ENCODE data around the gene RASSF1.

Gene RASSF1

DNA sequence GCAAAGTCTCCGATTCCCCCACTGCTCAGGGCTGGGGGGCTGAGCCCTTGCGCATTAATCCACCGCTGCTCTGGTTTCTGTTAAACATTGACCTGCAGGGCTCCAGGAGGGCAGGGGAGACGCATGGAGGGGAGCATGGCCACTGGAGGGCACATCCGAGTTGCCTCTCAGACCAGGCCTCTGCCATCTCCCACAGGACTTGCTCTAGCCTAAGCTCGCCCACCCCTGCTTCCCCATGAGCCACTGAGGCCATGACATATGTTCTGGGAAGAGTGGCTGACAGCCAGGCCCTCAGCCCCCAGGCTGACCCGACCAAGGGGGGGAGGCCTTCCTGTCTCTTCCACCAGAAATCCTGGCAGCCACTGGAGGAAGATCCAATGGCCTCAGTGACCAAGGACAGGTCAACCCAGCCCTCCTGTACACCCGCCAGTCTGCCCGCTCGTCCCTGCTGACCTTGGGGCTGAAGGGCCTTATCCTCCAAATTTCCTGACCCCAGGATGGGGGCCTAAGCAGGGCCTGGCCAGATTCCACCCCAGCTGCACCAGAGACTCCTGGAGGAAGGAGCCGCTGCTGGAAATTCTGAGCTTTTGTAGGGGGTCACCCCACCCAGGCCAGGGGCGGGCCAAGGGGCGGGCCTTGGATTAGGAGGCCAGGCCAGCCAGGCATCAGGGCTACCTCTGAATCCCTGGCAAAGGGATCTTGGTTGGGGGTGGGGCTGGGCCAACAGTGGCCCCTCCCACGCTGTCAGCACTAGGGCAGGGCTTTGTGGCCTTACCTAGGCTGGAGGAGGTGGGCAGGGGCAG lies 37.4 kb downstream of the RASSF1 start, which contains the start of gene HYAL1:
HYAL1 (minus strand) TSS at position 562 of the 803 bp plus-strand sequence. CDS start 618 bp downstream, outside the sequence.
- Histone ChIP-seq H3K27me3 (ENCODE audit: control insufficient read depth in 1 of 2, insufficient read depth in 2 of 2, low read length in 2 of 2) (no peaks in the 10 kb centered on the region), H3K9ac (ENCODE audit: low read length) (no peak within 1 kb of the TSS), H3K4me3 (ENCODE audit: low read depth in 1 of 2, low read length in 2 of 2) (no peak within 1 kb of the TSS), H3K4me1 (ENCODE audit: insufficient read depth, low read length) (peaks cover 25% of the 10 kb centered on the region), H3K9me3 (ENCODE audit: low read length) (no peaks in the 10 kb centered on the region), H3K27ac (ENCODE audit: low read depth, low read length) (peak within 1 kb of the TSS; percentile 24), H3K36me3 (ENCODE audit: insufficient read depth, low read length) (no peaks in the 10 kb centered on the region)

DNA sequence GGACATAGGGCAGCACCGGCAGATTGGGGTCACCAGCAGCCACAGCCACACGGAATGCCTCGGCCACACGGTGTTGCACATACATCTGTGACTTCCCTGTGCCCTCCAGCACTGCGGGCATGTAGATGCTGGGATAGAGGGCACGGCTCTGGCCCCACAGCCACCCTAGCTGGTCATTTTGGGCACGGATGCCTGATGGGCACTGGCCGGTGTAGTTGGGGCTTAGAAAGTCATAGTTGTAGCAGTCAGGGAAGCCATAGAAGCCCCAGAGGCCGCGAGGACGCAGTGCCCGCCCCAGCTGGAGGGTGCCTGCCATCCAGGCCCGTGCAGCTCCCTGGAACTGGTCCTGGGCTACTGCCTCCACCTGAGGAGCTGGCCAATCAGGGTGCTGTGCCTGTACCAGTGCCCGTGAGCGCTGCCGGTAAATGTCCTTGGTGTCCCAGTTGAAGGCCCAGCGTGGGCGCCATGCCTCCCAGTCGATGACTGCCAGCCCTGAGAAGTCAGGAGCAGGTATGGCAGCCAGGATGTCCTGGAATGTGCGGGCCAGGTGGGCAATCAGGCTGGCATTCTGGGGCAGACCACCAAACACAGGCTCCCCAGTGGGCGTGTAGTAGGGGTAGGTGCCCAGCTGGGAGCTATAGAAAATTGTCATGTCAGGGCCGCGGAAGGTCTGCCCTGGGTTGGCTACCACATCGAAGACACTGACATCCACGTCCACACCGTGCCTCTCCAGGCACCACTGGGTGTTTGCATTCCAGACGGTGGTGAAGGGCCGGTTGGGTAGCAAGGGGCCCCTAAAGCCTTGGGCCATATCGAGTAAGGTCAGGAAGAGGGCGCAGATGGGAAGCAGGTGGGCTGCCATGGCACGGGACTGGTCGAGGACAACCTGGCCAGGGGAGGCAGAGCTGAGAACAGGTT lies 38.3 kb downstream of the RASSF1 start:
- Histone ChIP-seq H3K27me3 (ENCODE audit: control insufficient read depth in 1 of 2, insufficient read depth in 2 of 2, low read length in 2 of 2) (no peaks in the 10 kb centered on the region), H3K4me1 (ENCODE audit: insufficient read depth, low read length) (peaks cover 28% of the 10 kb centered on the region), H3K27ac (ENCODE audit: low read depth, low read length) (no peak overlapping the region), H3K9me3 (ENCODE audit: low read length) (no peaks in the 10 kb centered on the region), H3K36me3 (ENCODE audit: insufficient read depth, low read length) (no peaks in the 10 kb centered on the region), H3K9ac (ENCODE audit: low read length) (no peak overlapping the region), H3K4me3 (ENCODE audit: low read depth in 1 of 2, low read length in 2 of 2) (no peak overlapping the region)

DNA sequence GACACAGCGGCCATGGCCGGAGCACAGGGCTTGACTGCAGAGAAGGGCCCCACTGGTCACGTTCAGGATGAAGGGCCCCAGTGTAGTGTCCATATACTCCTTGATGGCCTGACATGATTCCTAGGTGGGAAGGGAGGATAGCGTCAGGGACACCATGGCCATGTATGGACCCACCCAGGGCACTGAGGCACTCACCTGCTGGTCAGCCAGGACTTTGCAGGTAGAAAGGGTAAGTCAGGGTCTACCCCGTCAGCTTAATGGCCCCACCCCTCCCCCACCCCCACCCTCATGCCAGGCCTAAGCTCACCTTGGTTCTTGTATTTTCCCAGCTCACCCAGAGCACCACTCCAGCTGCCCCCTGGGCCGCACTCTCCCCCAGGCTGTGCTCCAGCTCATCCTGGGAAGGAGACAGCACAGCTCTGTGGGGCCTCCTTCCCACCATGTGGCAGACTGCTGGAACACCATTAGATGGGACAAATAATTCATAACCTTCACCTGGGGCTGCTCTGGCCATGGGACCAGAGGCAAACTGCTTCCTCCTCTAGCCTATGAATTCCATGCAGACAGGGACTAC lies 39.9 kb downstream of the RASSF1 start:
- Histone ChIP-seq H3K27ac (ENCODE audit: low read depth, low read length) (peak overlapping the region; percentile 89), H3K9ac (ENCODE audit: low read length) (no peak overlapping the region), H3K36me3 (ENCODE audit: insufficient read depth, low read length) (no peaks in the 10 kb centered on the region), H3K4me3 (ENCODE audit: low read depth in 1 of 2, low read length in 2 of 2) (peak overlapping the region; percentile 23 to 54), H3K9me3 (ENCODE audit: low read length) (no peaks in the 10 kb centered on the region), H3K4me1 (ENCODE audit: insufficient read depth, low read length) (peaks cover 28% of the 10 kb centered on the region), H3K27me3 (ENCODE audit: control insufficient read depth in 1 of 2, insufficient read depth in 2 of 2, low read length in 2 of 2) (no peaks in the 10 kb centered on the region)

- peaks cover 28% of the 10 kb centered on the region for H3K4me1 ChIP-seq (ENCODE audit: insufficient read depth, low read length)
- peak overlapping the region; percentile 32 for H3K9ac ChIP-seq (ENCODE audit: low read length)
- peak overlapping the region; percentile 50 to 54 for H3K4me3 ChIP-seq (ENCODE audit: low read depth in 1 of 2, low read length in 2 of 2)
- H3K27me3 ChIP-seq (ENCODE audit: control insufficient read depth in 1 of 2, insufficient read depth in 2 of 2, low read length in 2 of 2) = no peaks in the 10 kb centered on the region
- H3K9me3 ChIP-seq (ENCODE audit: low read length) = no peaks in the 10 kb centered on the region
- H3K27ac ChIP-seq (ENCODE audit: low read depth, low read length) = peak overlapping the region; percentile 89
- H3K36me3 ChIP-seq (ENCODE audit: insufficient read depth, low read length) = no peaks in the 10 kb centered on the region
These were observed 40.5 kb downstream of the RASSF1 start for GRCh38 chr3:50299929-50300680.

DNA sequence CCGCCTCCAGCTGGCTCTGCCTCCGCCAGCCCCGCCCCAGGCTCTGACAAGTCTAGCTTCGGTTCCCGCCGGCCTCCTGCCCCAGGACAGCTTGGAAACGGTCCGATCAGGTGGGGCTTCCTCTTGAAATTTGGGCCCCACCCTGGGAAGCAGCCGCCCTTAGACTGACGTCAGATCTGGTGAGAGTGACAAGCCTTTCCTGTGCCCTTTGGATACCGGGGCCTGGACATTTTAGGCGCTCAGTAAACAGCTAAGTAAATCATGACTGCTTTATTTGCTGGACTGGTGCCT lies 41.1 kb downstream of the RASSF1 start:
- Histone ChIP-seq H3K27ac (ENCODE audit: low read depth, low read length) (peak overlapping the region; percentile 89), H3K4me1 (ENCODE audit: insufficient read depth, low read length) (peaks cover 28% of the 10 kb centered on the region), H3K4me3 (ENCODE audit: low read depth in 1 of 2, low read length in 2 of 2) (peak overlapping the region; percentile 50 to 54), H3K27me3 (ENCODE audit: control insufficient read depth in 1 of 2, insufficient read depth in 2 of 2, low read length in 2 of 2) (no peaks in the 10 kb centered on the region), H3K36me3 (ENCODE audit: insufficient read depth, low read length) (no peaks in the 10 kb centered on the region), H3K9me3 (ENCODE audit: low read length) (no peaks in the 10 kb centered on the region), H3K9ac (ENCODE audit: low read length) (peak overlapping the region; percentile 32)

- peak within 1 kb of the TSS; percentile 84 to 91 for H3K4me3 ChIP-seq (ENCODE audit: low read depth in 1 of 2, low read length in 2 of 2)
- peaks cover 28% of the 10 kb centered on the region for H3K4me1 ChIP-seq (ENCODE audit: insufficient read depth, low read length)
- peak within 1 kb of the TSS; percentile 95 for H3K9ac ChIP-seq (ENCODE audit: low read length)
- H3K36me3 ChIP-seq (ENCODE audit: insufficient read depth, low read length) = no peaks in the 10 kb centered on the region
- H3K9me3 ChIP-seq (ENCODE audit: low read length) = no peaks in the 10 kb centered on the region
- H3K27ac ChIP-seq (ENCODE audit: low read depth, low read length) = peak within 1 kb of the TSS; percentile 89
- no peaks in the 10 kb centered on the region for H3K27me3 ChIP-seq (ENCODE audit: control insufficient read depth in 1 of 2, insufficient read depth in 2 of 2, low read length in 2 of 2)
These were observed 41.6 kb downstream of the RASSF1 start, which contains the start of the genes HYAL3 and NAA80 for GRCh38 chr3:50298836-50299637. TSS of gene HYAL3 (minus strand) at chr3:50299405. CDS start at chr3:50295602, 3,803 bp downstream. TSS of gene NAA80 (minus strand) at chr3:50299405. CDS start at chr3:50297463, 1,942 bp downstream.

GRCh38 chr3:50297896-50298725 lies 42.5 kb downstream of the RASSF1 start:
- peak overlapping the region; percentile 84 to 91 for H3K4me3 ChIP-seq (ENCODE audit: low read depth in 1 of 2, low read length in 2 of 2)
- H3K27ac ChIP-seq (ENCODE audit: low read depth, low read length) = peak overlapping the region; percentile 80
- H3K9ac ChIP-seq (ENCODE audit: low read length) = peak overlapping the region; percentile 95
- peaks cover 30% of the 10 kb centered on the region for H3K4me1 ChIP-seq (ENCODE audit: insufficient read depth, low read length)
- H3K27me3 ChIP-seq (ENCODE audit: control insufficient read depth in 1 of 2, insufficient read depth in 2 of 2, low read length in 2 of 2) = no peaks in the 10 kb centered on the region
- no peaks in the 10 kb centered on the region for H3K36me3 ChIP-seq (ENCODE audit: insufficient read depth, low read length)
- H3K9me3 ChIP-seq (ENCODE audit: low read length) = no peaks in the 10 kb centered on the region

- Histone ChIP-seq H3K4me3 (ENCODE audit: low read depth in 1 of 2, low read length in 2 of 2) (no peak overlapping the region), H3K36me3 (ENCODE audit: insufficient read depth, low read length) (no peaks in the 10 kb centered on the region), H3K9ac (ENCODE audit: low read length) (no peak overlapping the region), H3K27me3 (ENCODE audit: control insufficient read depth in 1 of 2, insufficient read depth in 2 of 2, low read length in 2 of 2) (no peaks in the 10 kb centered on the region), H3K4me1 (ENCODE audit: insufficient read depth, low read length) (peaks cover 35% of the 10 kb centered on the region), H3K27ac (ENCODE audit: low read depth, low read length) (no peak overlapping the region), H3K9me3 (ENCODE audit: low read length) (no peaks in the 10 kb centered on the region)
These were observed 43.3 kb downstream of the RASSF1 start for GRCh38 chr3:50297384-50297775.

- no peaks in the 10 kb centered on the region for H3K36me3 ChIP-seq (ENCODE audit: insufficient read depth, low read length)
- peaks cover 35% of the 10 kb centered on the region for H3K4me1 ChIP-seq (ENCODE audit: insufficient read depth, low read length)
- no peaks in the 10 kb centered on the region for H3K27me3 ChIP-seq (ENCODE audit: control insufficient read depth in 1 of 2, insufficient read depth in 2 of 2, low read length in 2 of 2)
- H3K4me3 ChIP-seq (ENCODE audit: low read depth in 1 of 2, low read length in 2 of 2) = no peak overlapping the region
- H3K27ac ChIP-seq (ENCODE audit: low read depth, low read length) = no peak overlapping the region
- H3K9me3 ChIP-seq (ENCODE audit: low read length) = no peaks in the 10 kb centered on the region
- H3K9ac ChIP-seq (ENCODE audit: low read length) = no peak overlapping the region
These were observed 43.8 kb downstream of the RASSF1 start for GRCh38 chr3:50296721-50297383.
